ENCODE results near the gene SNRNP200.
"Not testable (repeated sequence)": the region's sequence is repeated elsewhere in the genome, so short reads cannot be mapped to it uniquely, and the experiment has no call there.

SNRNP200 gene

DNA sequence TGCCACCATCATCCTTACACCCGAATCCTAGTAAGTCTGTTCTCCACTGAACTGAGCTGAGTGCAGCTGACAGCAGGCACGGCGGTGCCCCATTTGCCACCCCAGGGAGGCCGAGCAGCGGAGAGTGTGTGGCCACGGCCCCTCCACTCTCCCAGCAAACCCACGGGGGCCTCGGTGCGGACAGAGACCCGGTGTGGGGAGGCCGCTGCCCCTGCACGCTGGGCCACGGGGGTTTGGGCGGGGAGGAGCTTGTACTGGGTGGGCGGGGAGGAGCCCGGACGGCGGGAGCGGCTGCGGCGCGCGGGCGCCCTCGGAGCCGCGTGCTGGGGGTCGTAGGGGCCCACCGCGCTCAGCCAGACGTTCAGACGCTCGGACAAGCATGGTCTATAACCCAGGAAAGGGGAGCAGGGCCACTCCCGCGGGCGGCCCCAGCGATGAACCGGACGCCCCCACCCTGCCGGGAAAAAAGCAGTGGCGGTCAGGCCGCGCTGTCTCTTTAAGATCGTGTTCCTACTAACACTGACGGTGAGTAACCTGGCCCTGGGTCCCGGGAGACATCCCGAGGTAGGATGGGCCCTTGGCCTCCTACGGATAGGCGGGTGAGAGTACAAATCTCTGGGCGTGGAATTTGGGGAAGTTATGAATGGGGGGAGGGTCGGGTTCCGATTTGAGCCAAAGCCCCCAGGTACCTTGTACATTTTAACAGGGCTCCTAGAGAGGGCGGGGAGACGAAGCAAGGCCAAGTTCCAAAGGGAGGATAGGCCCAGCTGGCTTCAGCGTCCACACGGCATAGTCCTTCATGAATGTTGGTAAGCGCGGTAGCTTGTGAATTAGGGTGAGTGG is 19.9 kb upstream of the SNRNP200 start, which contains the start of gene ITPRIPL1:
Gene ITPRIPL1 (plus strand): TSS at position 277 of the 843 bp plus-strand sequence. CDS start 523 bp downstream, at position 800.
- DNase-seq (ENCODE audit: low spot score): no peak

DNA sequence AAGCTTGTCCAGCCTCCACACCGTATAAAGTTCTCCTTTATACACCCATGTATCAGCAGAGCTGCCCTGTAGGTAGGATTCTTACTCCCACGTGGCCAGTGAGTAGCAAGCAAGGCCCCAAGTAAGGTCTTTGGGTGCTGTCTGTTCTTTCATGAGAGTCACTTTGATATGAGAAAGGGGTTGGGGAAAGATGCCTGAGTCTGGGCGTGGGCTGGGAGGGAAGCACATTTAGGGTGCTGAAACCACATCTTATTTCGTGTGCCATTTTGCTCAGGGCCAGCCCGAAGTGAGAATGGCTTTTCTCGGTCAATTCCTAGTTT is 19.3 kb upstream of the SNRNP200 start:
- DNase-seq (ENCODE audit: low spot score): peak; percentile 49

DNA sequence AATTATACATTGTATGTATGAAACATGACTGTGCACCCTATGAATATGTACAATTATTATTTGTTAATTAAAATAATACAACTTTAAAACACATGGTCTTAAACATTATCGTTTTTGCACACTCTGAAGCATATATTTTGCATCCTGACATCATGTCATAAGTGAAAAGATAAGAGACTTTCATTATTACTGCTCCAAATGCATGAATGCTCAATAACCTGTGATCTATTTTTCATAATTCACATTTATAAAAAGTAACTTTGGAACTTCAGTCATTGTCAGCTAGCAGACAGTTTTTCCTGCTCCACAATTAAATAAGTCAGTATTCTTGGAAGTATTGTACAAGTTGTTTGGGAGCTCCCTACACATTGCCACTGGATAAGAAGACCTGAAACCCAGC is 18.5 kb upstream of the SNRNP200 start:
- no peak for DNase-seq (ENCODE audit: low spot score)

DNA sequence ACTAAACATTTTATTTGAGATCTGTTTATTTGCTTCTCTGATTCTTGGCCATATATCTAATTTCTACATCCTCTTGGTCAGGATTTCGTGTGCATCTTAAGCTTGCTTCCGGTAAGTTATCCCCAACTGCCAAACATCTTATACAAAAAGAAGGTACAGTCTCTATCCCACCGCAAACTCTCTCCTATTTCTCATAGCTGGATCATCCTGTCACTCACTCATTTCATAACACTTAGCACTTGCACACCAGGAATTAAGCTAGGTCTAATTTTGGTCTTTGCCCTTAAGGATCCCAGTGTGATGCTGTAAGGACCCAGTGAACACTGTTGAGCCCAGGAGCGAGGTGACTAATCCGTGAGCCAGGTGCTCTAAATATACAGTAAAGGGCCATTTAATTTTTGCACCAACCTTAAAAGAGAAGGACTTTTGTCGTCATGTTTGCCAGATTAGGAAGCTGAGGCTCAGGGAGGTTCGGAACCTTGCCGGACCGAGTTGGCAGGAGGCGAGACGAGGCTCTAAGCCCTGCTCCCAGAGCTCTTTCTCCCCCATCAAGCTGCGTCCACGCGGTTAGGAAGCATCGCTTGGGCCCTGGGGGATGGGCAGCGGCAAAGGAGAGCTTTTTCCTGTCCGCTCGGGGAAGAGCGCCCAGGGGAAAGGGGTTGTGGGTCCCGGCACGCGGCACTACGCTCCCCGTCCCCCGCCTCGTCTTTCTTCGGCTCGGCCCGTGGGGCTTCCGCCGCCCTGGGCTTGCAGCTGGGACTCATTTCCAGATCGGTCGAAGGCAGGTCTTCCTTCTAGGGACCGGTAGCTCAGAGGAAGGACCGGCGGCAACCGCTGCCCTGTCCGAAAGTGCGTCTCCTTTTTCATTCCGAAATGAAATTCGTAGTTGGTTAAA is 15.6 kb upstream of the SNRNP200 start:
- peak; percentile 48 for DNase-seq (ENCODE audit: low spot score)

DNA sequence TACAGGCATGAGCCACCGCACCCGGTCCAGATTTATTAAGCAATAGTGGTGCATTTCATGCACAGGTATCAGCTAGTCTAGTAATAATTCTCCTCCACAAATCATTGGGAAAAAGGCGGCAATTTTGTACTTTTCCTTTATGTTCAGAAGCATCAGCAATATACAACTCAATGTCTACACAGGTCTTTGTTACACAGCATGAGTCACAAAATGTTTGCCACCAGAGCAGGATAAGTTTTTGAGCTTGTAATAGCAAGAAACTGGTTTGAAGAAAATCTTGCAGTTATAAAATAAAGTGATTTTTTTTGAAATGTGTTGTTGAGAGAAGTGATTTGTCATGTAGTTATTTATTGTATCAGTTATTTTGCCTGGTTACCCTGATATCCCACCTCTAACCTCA is 15.0 kb upstream of the SNRNP200 start:
- no peak for DNase-seq (ENCODE audit: low spot score)

DNA sequence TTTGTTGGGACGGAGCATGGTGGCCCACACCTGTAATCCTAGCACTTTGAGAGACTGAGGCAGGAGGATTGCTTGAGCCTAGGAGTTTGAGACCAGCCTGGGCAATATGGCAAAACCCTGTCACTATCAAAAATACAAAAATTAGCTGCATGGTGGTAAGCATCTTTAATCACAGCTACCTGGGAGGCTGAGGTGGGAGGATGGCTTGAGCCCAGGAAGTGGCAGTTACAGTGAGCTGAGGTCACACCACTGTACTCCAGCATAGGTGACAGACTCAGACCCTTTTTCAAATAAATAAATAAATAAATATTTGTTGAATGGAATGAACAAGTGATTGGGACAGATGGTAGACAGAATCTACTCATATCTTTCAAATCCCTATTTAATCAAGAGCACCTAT is 14.1 kb upstream of the SNRNP200 start:
- DNase-seq (ENCODE audit: low spot score): no peak

DNA sequence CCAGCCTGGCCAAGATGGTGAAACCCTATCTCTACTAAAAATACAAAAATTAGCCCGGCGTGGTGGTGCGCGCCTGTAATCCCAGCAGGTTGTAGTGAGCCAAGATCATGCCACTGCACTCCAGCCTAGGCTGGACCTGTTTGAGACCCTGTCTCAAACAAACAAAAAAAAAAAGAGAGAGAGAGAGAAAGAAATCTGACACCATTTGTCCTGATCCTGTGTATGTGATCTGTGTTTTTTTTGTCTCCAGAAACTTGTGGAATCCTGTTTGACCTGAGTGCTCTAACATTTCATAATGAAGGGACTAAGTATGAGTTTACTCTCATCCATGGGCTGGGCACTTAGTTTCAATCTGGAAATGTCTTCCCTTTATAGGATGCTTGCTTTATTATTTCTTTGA is 13.4 kb upstream of the SNRNP200 start:
- DNase-seq (ENCODE audit: low spot score): no peak

DNA sequence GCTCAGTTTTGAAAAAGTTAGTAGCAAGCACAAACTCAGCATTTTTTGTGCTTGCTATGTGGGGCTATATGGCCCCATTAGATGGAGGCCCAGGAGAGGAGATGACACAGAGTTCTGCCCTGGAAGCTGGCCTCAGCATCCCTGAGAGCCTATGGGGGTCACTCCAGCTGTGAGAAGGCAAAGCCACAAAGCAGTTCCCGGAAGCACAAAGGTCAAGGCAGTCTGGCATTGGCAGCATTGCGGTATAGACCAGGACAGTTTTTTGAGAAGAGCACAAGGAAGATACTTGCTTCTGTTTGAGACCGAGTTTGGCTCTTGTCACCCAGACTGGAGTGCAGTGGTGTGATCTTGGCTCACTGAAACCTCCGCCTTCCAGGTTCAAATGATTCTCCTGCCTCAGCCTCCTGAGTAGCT is 12.2 kb upstream of the SNRNP200 start:
- DNase-seq (ENCODE audit: low spot score): no peak

DNA sequence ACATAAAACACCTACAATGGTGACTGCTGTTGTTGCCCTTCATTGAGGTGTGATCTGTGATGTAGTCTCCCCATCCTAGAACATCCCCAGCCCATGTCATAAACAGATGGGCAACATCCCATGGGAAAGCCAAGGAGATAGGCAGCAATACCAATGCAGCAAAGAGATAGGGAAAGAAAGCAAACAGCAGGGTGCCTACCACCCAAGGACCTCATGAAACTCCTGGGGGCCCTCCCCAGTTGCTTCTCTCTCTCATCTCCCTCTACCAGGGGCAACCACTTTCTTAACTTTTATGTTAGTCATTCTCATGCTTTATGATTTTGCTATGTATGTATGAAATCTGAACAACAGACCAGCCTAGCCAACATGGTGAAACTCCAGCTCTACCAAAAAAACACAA is 11.7 kb upstream of the SNRNP200 start:
- DNase-seq (ENCODE audit: low spot score): no peak

DNA sequence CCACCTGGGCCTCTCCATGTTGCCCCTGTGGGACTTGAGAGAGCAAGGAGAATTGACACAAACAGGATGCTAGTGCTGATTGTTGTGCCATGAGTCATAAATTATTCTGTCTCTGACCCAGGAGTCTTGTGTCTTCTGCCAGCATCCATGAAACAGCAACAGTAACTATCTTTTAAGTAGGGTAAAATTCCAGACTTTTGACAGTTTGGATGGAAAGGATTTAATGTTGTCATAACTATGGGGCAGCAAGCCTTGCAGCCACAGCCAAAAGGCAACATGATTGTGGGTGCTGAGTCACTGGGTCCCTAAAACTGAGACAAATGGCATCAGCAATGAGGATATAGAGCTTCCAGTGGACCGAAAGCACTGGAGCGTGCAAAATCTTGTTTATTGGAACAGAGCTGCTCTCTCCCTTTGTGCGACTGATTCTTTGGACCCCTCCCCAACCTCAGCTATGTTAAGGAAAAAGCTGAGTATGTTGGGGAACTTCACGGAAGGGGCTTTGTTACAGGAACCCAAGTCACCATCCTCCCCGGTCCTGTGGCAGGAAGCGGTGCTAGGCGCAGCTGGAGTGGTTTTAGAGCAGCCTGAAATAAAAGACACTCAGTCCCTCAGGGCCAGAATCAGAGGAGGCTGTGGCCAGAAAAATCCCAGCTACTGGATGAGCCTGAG is 10.2 kb upstream of the SNRNP200 start:
- DNase-seq (ENCODE audit: low spot score): peak; percentile 50

DNA sequence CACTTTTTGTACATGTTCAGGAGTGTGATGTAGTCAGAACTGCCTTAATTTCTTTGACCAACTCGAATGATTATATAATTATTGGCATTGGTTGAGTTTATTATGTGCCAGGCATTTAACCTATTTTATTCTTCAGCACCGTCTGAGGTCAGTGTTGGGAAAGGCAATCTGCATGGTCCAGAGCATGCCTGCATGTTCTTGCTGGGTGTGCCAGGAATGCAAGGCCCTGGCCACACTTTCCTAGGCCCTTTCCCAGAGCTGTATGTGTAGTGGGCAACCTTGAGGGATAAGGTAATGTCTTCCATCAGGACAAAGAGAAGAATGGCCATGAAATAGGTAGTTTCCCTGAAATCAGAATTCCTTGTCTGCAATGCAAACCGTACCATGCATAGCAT is 9.7 kb upstream of the SNRNP200 start:
- DNase-seq (ENCODE audit: low spot score): no peak

DNA sequence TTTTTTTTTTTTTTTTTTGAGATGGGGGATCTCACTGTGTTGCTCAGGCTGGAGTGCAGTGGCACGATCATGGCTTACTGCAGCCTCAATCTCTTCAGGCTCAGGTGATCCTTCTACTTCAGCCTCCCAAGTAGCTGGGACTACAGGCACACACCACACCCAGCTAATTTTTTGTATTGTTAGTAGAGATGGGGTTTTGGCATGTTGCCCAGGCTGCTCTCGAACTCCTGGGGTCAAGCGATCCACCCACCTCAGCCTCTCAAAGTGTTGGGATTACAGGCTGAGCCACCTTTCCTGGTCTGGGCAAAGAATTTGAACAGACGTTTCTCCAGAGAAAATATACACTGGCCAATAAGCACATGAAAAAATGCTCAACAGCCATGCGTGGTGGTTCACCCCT is 2.9 kb upstream of the SNRNP200 start:
- DNase-seq (ENCODE audit: low spot score): no peak

DNA sequence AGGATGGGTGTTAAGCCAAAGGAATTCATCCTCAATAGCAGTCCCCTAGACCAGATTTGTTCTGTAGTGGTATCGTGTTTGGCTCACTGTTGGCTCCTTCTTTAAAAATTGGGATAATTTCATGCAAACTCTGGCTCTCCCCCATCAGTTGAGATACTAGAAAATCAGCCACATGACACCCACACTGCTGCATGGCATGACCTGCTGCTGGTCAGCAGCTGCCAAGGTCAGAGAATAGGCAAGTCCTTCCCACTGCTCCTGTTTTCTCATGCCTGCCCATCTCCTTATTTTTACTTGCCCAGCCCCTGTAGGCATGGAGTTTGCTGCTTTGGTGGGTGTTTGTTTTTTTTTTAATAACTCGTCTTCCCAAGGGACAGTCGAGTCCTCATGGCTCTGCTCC is 1.0 kb upstream of the SNRNP200 start:
- no peak for DNase-seq (ENCODE audit: low spot score)

DNA sequence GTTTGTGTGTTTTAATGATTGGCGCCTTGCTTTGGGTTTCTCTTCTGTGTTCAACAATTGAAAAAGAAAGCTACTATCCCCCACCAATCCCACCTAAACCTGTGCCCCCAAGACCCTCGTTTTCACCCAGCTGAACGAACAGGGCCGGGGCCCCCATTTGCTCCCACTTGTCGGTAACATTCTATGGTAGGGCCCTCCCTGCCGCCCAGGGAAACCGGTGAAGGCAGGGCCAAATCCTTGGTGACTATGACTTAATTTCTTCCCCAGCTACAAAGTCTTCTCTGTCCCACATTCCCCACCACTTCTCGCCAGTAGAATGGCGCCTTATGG is 598 bp upstream of the SNRNP200 start:
- DNase-seq (ENCODE audit: low spot score): no peak

DNA sequence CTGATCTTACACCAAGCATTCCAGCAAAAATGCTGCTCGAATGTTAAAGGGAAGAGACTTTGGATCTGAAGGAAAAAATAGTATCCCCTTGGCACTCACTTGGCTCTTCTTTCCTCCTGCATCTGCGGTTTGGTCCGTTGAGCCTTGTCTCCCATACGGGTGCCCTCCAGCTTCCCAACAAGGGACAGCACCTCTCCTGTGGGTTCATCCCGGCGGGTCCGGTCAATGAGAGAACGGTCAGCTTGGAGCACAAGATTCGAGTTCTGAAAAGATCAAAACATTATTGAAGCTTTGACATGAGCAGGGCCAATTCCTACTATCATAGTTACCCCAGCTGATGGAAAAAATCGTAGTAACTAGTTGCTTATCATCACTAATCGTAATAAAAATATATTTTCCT is 740 bp downstream of the SNRNP200 start:
- no peak for DNase-seq (ENCODE audit: low spot score)

DNA sequence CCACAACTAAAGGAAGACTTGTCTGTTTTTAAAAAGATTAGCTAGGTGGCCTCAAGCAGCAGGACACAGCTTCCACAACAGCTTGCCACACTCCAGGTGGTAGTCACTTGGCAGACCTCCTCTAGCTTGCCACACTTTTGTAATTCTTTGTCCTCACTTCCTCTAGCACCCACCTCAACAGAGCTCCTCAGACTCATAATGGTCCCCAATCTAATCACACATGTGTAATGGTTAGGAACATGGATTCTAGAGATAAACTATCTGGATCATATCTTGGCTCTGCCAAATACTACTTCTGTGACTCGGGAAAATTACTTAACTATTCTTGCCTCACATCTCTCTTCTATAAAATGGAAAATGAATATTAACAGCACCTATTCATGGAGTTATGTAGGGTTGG is 3.5 kb downstream of the SNRNP200 start:
- no peak for DNase-seq (ENCODE audit: low spot score)

DNA sequence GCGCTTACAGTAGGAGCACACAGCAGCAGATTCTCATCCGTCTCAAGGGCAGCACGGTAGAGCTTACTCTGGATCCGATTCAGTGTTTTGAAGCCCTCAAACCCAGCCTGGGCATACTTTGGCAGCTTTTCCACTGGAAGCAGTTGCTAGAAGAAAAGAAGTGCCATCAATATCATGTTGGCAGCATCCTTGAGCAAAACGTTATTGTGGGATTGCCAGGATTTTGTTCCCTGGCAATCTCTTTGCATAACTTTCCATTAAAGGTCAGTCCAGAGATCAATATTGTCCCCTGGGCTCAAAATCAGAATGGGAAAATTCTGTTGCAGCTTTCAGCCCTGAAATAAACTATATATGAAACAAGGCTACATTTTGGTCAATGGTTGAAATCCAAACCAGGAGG is 8.4 kb downstream of the SNRNP200 start:
- DNase-seq (ENCODE audit: low spot score): no peak

DNA sequence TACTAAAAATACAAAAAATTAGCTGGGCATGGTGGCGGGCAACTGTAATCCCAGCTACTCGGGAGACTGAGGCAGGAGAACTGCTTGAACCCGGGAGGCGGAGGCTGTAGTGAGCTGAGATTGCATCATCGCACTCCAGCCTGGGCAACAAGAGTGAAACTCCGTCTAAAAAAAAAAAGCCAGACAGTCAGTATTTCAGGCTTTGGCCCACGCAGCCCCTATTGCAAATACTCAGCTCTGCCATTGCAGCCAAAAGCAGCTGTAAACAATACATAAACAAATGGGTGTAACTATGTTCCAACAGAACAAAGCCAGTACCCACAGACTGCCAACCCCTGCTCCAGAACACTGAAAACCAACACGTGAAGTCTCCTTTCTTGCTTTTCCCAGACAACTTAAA is 11.1 kb downstream of the SNRNP200 start:
- DNase-seq (ENCODE audit: low spot score): not testable (repeated sequence)

DNA sequence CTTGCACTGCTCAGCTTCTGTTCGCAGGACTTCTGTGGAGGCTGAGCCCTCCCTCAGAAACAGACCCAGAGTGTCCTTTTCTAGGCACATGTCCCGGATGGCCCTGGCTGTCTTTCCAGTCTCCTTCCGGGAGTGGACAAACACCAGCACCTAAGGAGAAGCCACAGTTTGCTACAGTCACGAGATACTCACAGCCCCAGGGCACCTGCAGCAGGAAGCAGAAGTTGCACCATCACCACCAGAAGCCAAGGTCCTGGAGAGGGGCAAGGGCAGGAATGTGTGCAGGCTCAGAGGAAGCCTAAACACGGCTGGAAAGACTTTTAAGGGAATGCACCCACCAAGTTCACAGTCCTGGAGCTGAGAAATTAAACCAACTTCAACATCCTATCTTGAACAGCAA is 13.6 kb downstream of the SNRNP200 start:
- no peak for DNase-seq (ENCODE audit: low spot score)

DNA sequence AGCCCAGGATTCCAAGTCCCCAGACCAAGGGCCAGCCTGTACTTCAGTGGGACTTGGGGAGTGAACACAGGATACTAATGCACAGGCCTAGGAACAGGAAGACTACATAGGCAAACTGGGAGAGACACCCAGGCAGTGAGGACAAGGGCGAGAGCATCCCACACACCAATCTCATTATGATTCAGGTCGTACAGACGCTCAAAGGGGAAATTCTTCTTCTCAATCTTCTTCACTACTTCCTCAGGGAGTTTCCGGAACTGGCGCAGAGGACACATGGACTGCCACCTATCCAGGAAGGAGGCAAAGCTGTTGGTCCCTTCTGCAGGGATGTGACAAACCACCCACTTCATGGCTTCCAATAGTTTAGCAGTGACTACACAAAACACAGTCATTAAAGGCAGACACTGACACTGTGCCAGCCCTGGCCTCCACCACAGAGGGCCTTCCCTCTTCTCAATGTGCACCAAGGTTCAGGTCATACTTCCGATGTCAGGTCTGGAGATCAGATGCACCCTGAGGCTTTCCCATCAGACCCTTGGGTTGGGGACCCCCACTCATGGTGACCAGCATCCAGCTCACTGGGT is 18.0 kb downstream of the SNRNP200 start:
- DNase-seq (ENCODE audit: low spot score): no peak

DNA sequence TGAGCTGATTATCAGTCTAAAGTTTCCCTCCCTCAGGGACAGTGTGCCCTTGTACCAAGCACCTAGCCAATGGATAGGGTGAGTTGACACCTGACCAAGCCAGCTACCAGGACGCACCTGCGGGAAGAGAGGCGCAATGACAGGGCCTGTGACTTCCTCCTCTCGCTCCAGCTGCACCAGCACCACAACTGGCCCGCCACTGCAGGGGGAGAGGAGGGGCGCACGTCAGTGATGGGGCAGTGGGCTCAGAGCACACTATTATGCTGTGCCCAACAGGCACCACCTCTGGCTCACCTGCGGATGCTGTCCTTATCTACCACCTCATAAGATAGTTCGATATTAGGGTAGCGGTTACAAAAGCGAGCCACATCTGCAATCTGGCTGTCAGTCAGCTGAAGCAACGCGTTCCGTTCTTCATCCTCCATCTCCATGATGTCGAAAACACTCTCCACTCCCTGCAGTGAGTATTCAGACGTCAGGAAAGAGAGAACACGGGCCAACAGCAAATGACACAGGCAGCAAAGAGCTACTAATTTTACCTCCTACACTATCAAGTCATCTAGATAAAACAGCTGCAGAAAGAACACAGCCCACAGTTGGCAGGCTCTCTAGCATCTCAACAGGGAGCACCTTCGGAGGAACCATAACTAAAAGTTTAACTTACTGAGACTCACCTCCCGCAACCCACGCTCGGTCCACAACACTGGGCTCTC is 28.4 kb downstream of the SNRNP200 start:
- no peak for DNase-seq (ENCODE audit: low spot score)

Data from activated CD4-positive, alpha-beta T cell treated with anti-CD3 and anti-CD28 coated beads, Interleukin-2, Interleukin-4, amounts not matched to agents 100 ng/mL and 50 ng/mL, durations not matched to agents 16 hours and 8 hours (primary cell).